Stomach (tissue), 9 donors: Measurements from ENCODE around the gene WWC2. TPM values are rescaled to one million over a fixed set of nuclear protein-coding genes. Genes with fewer than 3 reads are reported as not detected.

Experiments
- DNase-seq, 2 donors: peaks; one replicate each; pipeline versions ENCODE4 v3.0.0 to v3.0.0-alpha.2; 2013 to 2019
- H3K27ac ChIP-seq, 5 donors: fragments of 200-600 bp in 4 of 5; sonication (generic) in 4 of 5; one replicate each; pipeline ENCODE4 v1.5.1; 2013 to 2019; ENCODE audit warnings: mild to moderate bottlenecking in 1 of 5, moderate library complexity in 1 of 5
- H3K27me3 ChIP-seq, 3 donors: fragments of 200-600 bp; sonication (generic); one replicate each; pipeline ENCODE4 v1.5.1; 2017 to 2019; ENCODE audit warnings: mixed run types in 1 of 3
- H3K36me3 ChIP-seq, 4 donors: fragments of 200-600 bp; sonication (generic); 1 replicate in 3 of 4; 2 replicates in 1 of 4; pipeline ENCODE4 v1.5.1; 2016 to 2019
- H3K4me1 ChIP-seq, 4 donors: fragments of 200-600 bp; sonication (generic); one replicate each; pipeline ENCODE4 v1.5.1; 2016 to 2019
- H3K4me3 ChIP-seq, 4 donors: fragments of 200-600 bp; sonication (generic) in 3 of 4; one replicate each; pipeline ENCODE4 v1.5.1; 2016 to 2019; ENCODE audit warnings: mild to moderate bottlenecking in 1 of 4
- H3K9me3 ChIP-seq, 4 donors: fragments of 200-600 bp; sonication (generic); one replicate each; pipeline ENCODE4 v1.5.1; 2016 to 2019
- CTCF ChIP-seq, 7 experiments: fragments of 450-650 bp in 4 of 7; fragments of 200-600 bp in 3 of 7; sonication (generic) in 3 of 7; IDR thresholded peaks; one replicate each; pipeline ENCODE4 v1.5.1; 2016 to 2019; ENCODE audit warnings: antibody characterized with exemption in 7 of 7, control low read depth in 2 of 7, mild to moderate bottlenecking in 1 of 7
- EP300 ChIP-seq: sonication (generic); formaldehyde crosslinking; IDR thresholded peaks from one replicate; pipeline ENCODE4 v1.6.1; 2017; ENCODE audit warnings: antibody characterized with exemption
- POLR2A ChIP-seq, 4 donors: fragments of 450-650 bp; IDR thresholded peaks; one replicate each; pipeline ENCODE4 v1.6.1; 2016; ENCODE audit warnings: antibody characterized with exemption in 4 of 4, control low read depth in 2 of 4, mild to moderate bottlenecking in 1 of 4, moderate library complexity in 1 of 4
- POLR2AphosphoS5 ChIP-seq, 3 donors: sonication (generic); formaldehyde crosslinking; IDR thresholded peaks; one replicate each; pipeline ENCODE4 v1.6.1; 2016; ENCODE audit warnings: antibody characterized with exemption in 3 of 3
- WGBS, 5 donors: extraction: QIAGEN DNeasy Blood & Tissue Kit in 3 of 5; methylation state at CpG; one replicate each; pipeline versions ENCODE4 v1.1.5 to v1.1.7; 2013 to 2018; 5-methylcytosine and 5-hydroxymethylcytosine counted together
- intact Hi-C: fragments of 100-400 bp; cut with DNase I; formaldehyde crosslinking; loops from one replicate; pipeline ENCODE4 v1.15.1; 2023; ENCODE audit warnings: low total_unique reads
- polyA plus RNA-seq, 3 donors: library from polyadenylated mRNA; stranded (reverse); fragments of 200-250 nt; gene quantifications; one replicate each; pipeline ENCODE4 v1.2.3, GENCODE V29; 2013
- total RNA-seq, 5 donors: library from RNA; depleted of rRNA; stranded (reverse); fragments of >200 nt; gene quantifications; one replicate each; pipeline versions ENCODE4 v1.1.0 to v1.2.3, GENCODE V29; 2014 to 2016
- donor health status: healthy with polysubstance abuse.
- donor health status: Bipolar disorder and iron deficiency.
- donor health status: healthy.

Gene WWC2
- total and polyA plus RNA-seq, 8 donors: 2.6 to 59.1 (median 31.1) TPM

- DNase-seq: no peak
- Histone ChIP-seq H3K4me3 (no peak within 1 kb of the TSS), H3K27me3 (no peaks in the 10 kb centered on the region), H3K4me1 (peaks cover 0 to 8% (median 4%) of the 10 kb centered on the region in 4 donors), H3K27ac (no peak within 1 kb of the TSS), H3K9me3 (no peaks in the 10 kb centered on the region), H3K36me3 (peaks cover 0 to 14% (median 6%) of the 10 kb centered on the region in 4 donors)
- 37 to 56% (median 55%) methylated on average over 6 of the region's 6 CpGs for WGBS, 5 donors
- no peak for TF ChIP-seq EP300
- no peak for TF ChIP-seq POLR2A (IDR thresholded peaks at IDR 0.05)
- no peak for TF ChIP-seq POLR2AphosphoS5 (IDR thresholded peaks at IDR 0.05)
- intact Hi-C loops: no loop called here
Observed at GRCh38 chr4:183320211-183321059, 221.4 kb downstream of the WWC2 start, which contains the start of gene CLDN22. Gene CLDN22, minus strand, starts transcription at chr4:183320276. Its CDS starts 58 bp downstream, at chr4:183320218.

GRCh38 chr4:183321079-183321478 lies 222.0 kb downstream of the WWC2 start:
- 56 to 65% (median 62%) methylated on average over 2 of the region's 2 CpGs for WGBS, 5 donors
- Histone ChIP-seq H3K9me3 (no peaks in the 10 kb centered on the region), H3K4me1 (peaks cover 0 to 8% (median 4%) of the 10 kb centered on the region in 4 donors), H3K27me3 (no peaks in the 10 kb centered on the region), H3K36me3 (peaks cover 0 to 9% (median 2%) of the 10 kb centered on the region in 4 donors), H3K4me3 (no peak overlapping the region), H3K27ac (no peak overlapping the region)
- intact Hi-C loops: no loop called here
- TF ChIP-seq POLR2A (IDR thresholded peaks at IDR 0.05): no peak
- no peak for TF ChIP-seq EP300
- no peak for TF ChIP-seq POLR2AphosphoS5 (IDR thresholded peaks at IDR 0.05)
- TF ChIP-seq CTCF (IDR thresholded peaks at IDR 0.05): no peak
- DNase-seq: no peak

- 93 to 97% (median 96%) methylated on average over 5 of the region's 5 CpGs for WGBS, 5 donors
Observed at GRCh38 chr4:183321516-183321915, 222.5 kb downstream of the WWC2 start.

GRCh38 chr4:183322326-183322725 lies 223.3 kb downstream of the WWC2 start, which contains the start of gene CLDN24:
Gene CLDN24, minus strand, starts transcription at chr4:183322426. Its CDS starts 0 bp downstream, at chr4:183322426.
- TF ChIP-seq POLR2AphosphoS5 (IDR thresholded peaks at IDR 0.05) (no peak), CTCF (IDR thresholded peaks at IDR 0.05) (no peak), POLR2A (IDR thresholded peaks at IDR 0.05) (no peak), EP300 (no peak)
- intact Hi-C loops: no loop called here

More at GRCh38 chr4:183321516-183321915, 222.5 kb downstream of the WWC2 start:
- DNase-seq: no peak
- Histone ChIP-seq H3K27ac (no peak overlapping the region), H3K4me1 (peaks cover 0 to 8% (median 4%) of the 10 kb centered on the region in 4 donors), H3K27me3 (no peaks in the 10 kb centered on the region), H3K4me3 (no peak overlapping the region), H3K36me3 (peaks cover 0 to 5% (median under 1%) of the 10 kb centered on the region in 4 donors), H3K9me3 (peaks cover 0 to 3% (median 0%) of the 10 kb centered on the region in 4 donors)
- intact Hi-C loops: no loop called here
- no peak for TF ChIP-seq POLR2AphosphoS5 (IDR thresholded peaks at IDR 0.05)
- no peak for TF ChIP-seq CTCF (IDR thresholded peaks at IDR 0.05)
- no peak for TF ChIP-seq POLR2A (IDR thresholded peaks at IDR 0.05)
- TF ChIP-seq EP300: no peak

More at GRCh38 chr4:183322326-183322725, 223.3 kb downstream of the WWC2 start, which contains the start of gene CLDN24:
- Histone ChIP-seq H3K4me1 (peaks cover 0 to 8% (median 4%) of the 10 kb centered on the region in 4 donors), H3K9me3 (peaks cover 0 to 6% (median 0%) of the 10 kb centered on the region in 4 donors), H3K27ac (no peak within 1 kb of the TSS), H3K36me3 (peaks cover 0 to 5% (median 0%) of the 10 kb centered on the region in 4 donors), H3K4me3 (no peak within 1 kb of the TSS), H3K27me3 (no peaks in the 10 kb centered on the region)
- 94 to 98% (median 95%) methylated on average over 5 of the region's 5 CpGs for WGBS, 5 donors
- no peak for DNase-seq
